NB4 (cell line): ENCODE data around the gene CDR2.

Experiments used
- POLR2A ChIP-seq: IDR thresholded peaks from 2 replicates; pipeline ENCODE4 v1.6.1; 2011; ENCODE audit warnings: mild to moderate bottlenecking; ENCODE audit not compliant: insufficient read length; ENCODE audit errors: extremely low read depth
- TF ChIP-seq, protein P1 (sequence below): IDR thresholded peaks from one replicate; pipeline ENCODE4 v1.5.1; 2012; ENCODE audit warnings: low read depth, low read length

DNA sequence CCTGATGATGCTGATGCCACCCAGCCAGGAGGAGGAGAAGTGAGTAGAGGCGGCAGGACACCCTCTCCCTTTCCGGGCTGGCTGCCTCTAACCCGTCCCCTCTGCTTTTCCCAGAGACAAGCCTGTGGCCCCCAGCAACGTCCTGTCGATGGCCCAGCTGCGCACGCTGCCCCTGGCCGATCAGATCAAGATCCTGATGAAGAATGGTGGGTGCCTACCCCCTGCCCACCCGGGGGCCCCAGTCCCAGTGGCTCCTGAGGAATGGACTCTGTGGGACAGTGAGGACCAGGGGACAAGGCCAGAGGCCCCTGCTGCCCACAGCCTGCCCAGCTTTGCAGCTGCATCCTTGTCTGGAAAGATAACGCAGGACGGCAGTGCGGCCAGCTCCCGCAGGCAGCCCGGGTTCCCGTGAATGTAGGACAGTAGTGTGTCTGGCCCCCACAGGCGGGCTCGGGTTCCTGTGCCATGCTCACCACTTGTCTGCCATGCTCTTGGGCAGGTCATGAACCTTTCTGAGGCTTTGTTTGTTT is 57.4 kb downstream of the CDR2 start:
- TF ChIP-seq, protein P1, sequence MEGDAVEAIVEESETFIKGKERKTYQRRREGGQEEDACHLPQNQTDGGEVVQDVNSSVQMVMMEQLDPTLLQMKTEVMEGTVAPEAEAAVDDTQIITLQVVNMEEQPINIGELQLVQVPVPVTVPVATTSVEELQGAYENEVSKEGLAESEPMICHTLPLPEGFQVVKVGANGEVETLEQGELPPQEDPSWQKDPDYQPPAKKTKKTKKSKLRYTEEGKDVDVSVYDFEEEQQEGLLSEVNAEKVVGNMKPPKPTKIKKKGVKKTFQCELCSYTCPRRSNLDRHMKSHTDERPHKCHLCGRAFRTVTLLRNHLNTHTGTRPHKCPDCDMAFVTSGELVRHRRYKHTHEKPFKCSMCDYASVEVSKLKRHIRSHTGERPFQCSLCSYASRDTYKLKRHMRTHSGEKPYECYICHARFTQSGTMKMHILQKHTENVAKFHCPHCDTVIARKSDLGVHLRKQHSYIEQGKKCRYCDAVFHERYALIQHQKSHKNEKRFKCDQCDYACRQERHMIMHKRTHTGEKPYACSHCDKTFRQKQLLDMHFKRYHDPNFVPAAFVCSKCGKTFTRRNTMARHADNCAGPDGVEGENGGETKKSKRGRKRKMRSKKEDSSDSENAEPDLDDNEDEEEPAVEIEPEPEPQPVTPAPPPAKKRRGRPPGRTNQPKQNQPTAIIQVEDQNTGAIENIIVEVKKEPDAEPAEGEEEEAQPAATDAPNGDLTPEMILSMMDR, result no peak
- TF ChIP-seq POLR2A, result no peak
